Stimulated activated CD4-positive, alpha-beta T cell treated with anti-CD3 and anti-CD28 coated beads, Interleukin-12 subunit alpha, Interleukin-12 subunit beta, amount 100 ng/mL, for 48 hours (primary cell): ENCODE results near the gene GPRC5B.
A peak's percentile ranks its signal among the peaks of the same experiment; 100 is the strongest.

ENCODE experiments used
- DNase-seq, 3 donors: peaks; one replicate each; pipeline ENCODE4 v3.0.0-alpha.2; 2020; ENCODE audit warnings: low read depth in 2 of 3, low spot score in 1 of 3

The GPRC5B gene

GRCh38 chr16:19898166-19898565 is 13.5 kb upstream of the GPRC5B start:
- DNase-seq: no peak

GRCh38 chr16:19896951-19897350 is 12.3 kb upstream of the GPRC5B start:
- no peak for DNase-seq

GRCh38 chr16:19894586-19894985 is 9.9 kb upstream of the GPRC5B start:
- DNase-seq: no peak

GRCh38 chr16:19892902-19893301 is 8.3 kb upstream of the GPRC5B start:
- DNase-seq: no peak

- no peak for DNase-seq
Observed at GRCh38 chr16:19890901-19891300, 6.3 kb upstream of the GPRC5B start.

GRCh38 chr16:19888834-19889233 is 4.2 kb upstream of the GPRC5B start:
- DNase-seq: no peak

GRCh38 chr16:19886073-19886941 is 1.7 kb upstream of the GPRC5B start:
- peak; percentile 74 to 85 (median 74) for DNase-seq

- DNase-seq: no peak
Observed at GRCh38 chr16:19885451-19886072, 914 bp upstream of the GPRC5B start.

GRCh38 chr16:19883966-19884485 is 622 bp downstream of the GPRC5B start:
- no peak for DNase-seq

GRCh38 chr16:19883296-19883965 is 1.2 kb downstream of the GPRC5B start:
- no peak for DNase-seq

GRCh38 chr16:19882646-19883045 is 2.0 kb downstream of the GPRC5B start:
- no peak for DNase-seq

GRCh38 chr16:19882186-19882585 is 2.5 kb downstream of the GPRC5B start:
- DNase-seq: no peak

GRCh38 chr16:19881783-19882182 is 2.9 kb downstream of the GPRC5B start:
- DNase-seq: no peak

- no peak for DNase-seq
Observed at GRCh38 chr16:19881028-19881427, 3.6 kb downstream of the GPRC5B start.

GRCh38 chr16:19879241-19879792 is 5.3 kb downstream of the GPRC5B start:
- DNase-seq: no peak

- no peak for DNase-seq
Observed at GRCh38 chr16:19878757-19879156, 5.9 kb downstream of the GPRC5B start.

GRCh38 chr16:19876501-19877059 is 8.1 kb downstream of the GPRC5B start:
- DNase-seq: no peak

GRCh38 chr16:19875900-19876299 is 8.7 kb downstream of the GPRC5B start:
- DNase-seq: no peak

GRCh38 chr16:19874851-19875546 is 9.6 kb downstream of the GPRC5B start:
- no peak for DNase-seq

- DNase-seq: no peak
Observed at GRCh38 chr16:19874026-19874425, 10.6 kb downstream of the GPRC5B start.

- no peak for DNase-seq
Observed at GRCh38 chr16:19872935-19873334, 11.7 kb downstream of the GPRC5B start.
